Measurements from ENCODE around the gene SLC9A9.

SLC9A9 gene

GRCh38 chr3:143672396-143673165, 175.7 kb downstream of the SLC9A9 start:
- no peak for DNase-seq
- Histone ChIP-seq H3K4me1 (ENCODE audit: control extremely low read depth in 1 of 4, control insufficient read depth in 4 of 4, insufficient read depth in 4 of 4, low read length in 3 of 4) (peaks cover 0 to 3% (median under 1%) of the 10 kb centered on the region in 4 experiments), H3K4me3 (ENCODE audit: control insufficient read depth in 1 of 7, extremely low read depth in 1 of 7, insufficient read depth in 4 of 7, low read depth in 2 of 7, low read length in 6 of 7) (no peak overlapping the region), H3K27ac (ENCODE audit: insufficient read depth in 1 of 2, low read depth in 1 of 2, low read length in 2 of 2, poor library complexity in 1 of 2, severe bottlenecking in 2 of 2) (no peak overlapping the region), H3K36me3 (ENCODE audit: control insufficient read depth in 4 of 4, insufficient read depth in 4 of 4, low read length in 3 of 4) (no peaks in the 10 kb centered on the region), H3K27me3 (replicated peaks in 2 of 5; ENCODE audit: control insufficient read depth in 4 of 5, insufficient read depth in 5 of 5, low read length in 4 of 5) (no peaks in the 10 kb centered on the region), H3K9me3 (ENCODE audit: control extremely low read depth in 1 of 5, control insufficient read depth in 4 of 5, insufficient read depth in 2 of 5, low read depth in 1 of 5, low read length in 4 of 5) (no peaks in the 10 kb centered on the region)
- CTCF ChIA-PET, result no interaction called here
- POLR2A ChIA-PET, result no interaction called here
- 100% methylated on average over 2 of the region's 3 CpGs for WGBS (ENCODE audit: insufficient coverage)

- H3K27ac ChIP-seq (ENCODE audit: insufficient read depth in 1 of 2, low read depth in 1 of 2, low read length in 2 of 2, poor library complexity in 1 of 2, severe bottlenecking in 2 of 2), result no peak overlapping the region
- CTCF ChIA-PET, result no interaction called here
These were observed 176.6 kb downstream of the SLC9A9 start for GRCh38 chr3:143671626-143672025.

GRCh38 chr3:143668924-143669790, 179.1 kb downstream of the SLC9A9 start:
- ChIA-PET POLR2A (no interaction called here), CTCF (no interaction called here)
- no peaks in the 10 kb centered on the region for H3K36me3 ChIP-seq (ENCODE audit: control insufficient read depth in 4 of 4, insufficient read depth in 4 of 4, low read length in 3 of 4)
- H3K27ac ChIP-seq (ENCODE audit: insufficient read depth in 1 of 2, low read depth in 1 of 2, low read length in 2 of 2, poor library complexity in 1 of 2, severe bottlenecking in 2 of 2), result no peak overlapping the region
- H3K4me1 ChIP-seq (ENCODE audit: control extremely low read depth in 1 of 4, control insufficient read depth in 4 of 4, insufficient read depth in 4 of 4, low read length in 3 of 4), result peaks cover 0 to 2% (median under 1%) of the 10 kb centered on the region in 4 experiments
- no peaks in the 10 kb centered on the region for H3K27me3 ChIP-seq (replicated peaks in 2 of 5; ENCODE audit: control insufficient read depth in 4 of 5, insufficient read depth in 5 of 5, low read length in 4 of 5)
- no peak overlapping the region for H3K4me3 ChIP-seq (ENCODE audit: control insufficient read depth in 1 of 7, extremely low read depth in 1 of 7, insufficient read depth in 4 of 7, low read depth in 2 of 7, low read length in 6 of 7)
- peaks cover 0 to 1% (median 0%) of the 10 kb centered on the region in 5 experiments for H3K9me3 ChIP-seq (ENCODE audit: control extremely low read depth in 1 of 5, control insufficient read depth in 4 of 5, insufficient read depth in 2 of 5, low read depth in 1 of 5, low read length in 4 of 5)
- DNase-seq, result no peak
- WGBS (ENCODE audit: insufficient coverage), result 96% methylated on average over 4 of the region's 5 CpGs

More at GRCh38 chr3:143671626-143672025, 176.6 kb downstream of the SLC9A9 start:
- H3K36me3 ChIP-seq (ENCODE audit: control insufficient read depth in 4 of 4, insufficient read depth in 4 of 4, low read length in 3 of 4), result no peaks in the 10 kb centered on the region
- peaks cover 0 to 3% (median under 1%) of the 10 kb centered on the region in 4 experiments for H3K4me1 ChIP-seq (ENCODE audit: control extremely low read depth in 1 of 4, control insufficient read depth in 4 of 4, insufficient read depth in 4 of 4, low read length in 3 of 4)
- no peaks in the 10 kb centered on the region for H3K9me3 ChIP-seq (ENCODE audit: control extremely low read depth in 1 of 5, control insufficient read depth in 4 of 5, insufficient read depth in 2 of 5, low read depth in 1 of 5, low read length in 4 of 5)
- H3K27me3 ChIP-seq (replicated peaks in 2 of 5; ENCODE audit: control insufficient read depth in 4 of 5, insufficient read depth in 5 of 5, low read length in 4 of 5), result no peaks in the 10 kb centered on the region
- DNase-seq, result no peak
- H3K4me3 ChIP-seq (ENCODE audit: control insufficient read depth in 1 of 7, extremely low read depth in 1 of 7, insufficient read depth in 4 of 7, low read depth in 2 of 7, low read length in 6 of 7), result no peak overlapping the region
- WGBS (ENCODE audit: insufficient coverage), result 100% methylated on average over 1 of the region's 1 CpG
- POLR2A ChIA-PET, result interaction anchor here (0.7 kb wide), 1 partner anchor 8 kb away, joined by 3 read pairs; no protein-coding TSS in a partner anchor

GRCh38 chr3:143668385-143668784, 179.9 kb downstream of the SLC9A9 start:
- Histone ChIP-seq H3K27me3 (replicated peaks in 2 of 5; ENCODE audit: control insufficient read depth in 4 of 5, insufficient read depth in 5 of 5, low read length in 4 of 5) (no peaks in the 10 kb centered on the region), H3K4me3 (ENCODE audit: control insufficient read depth in 1 of 7, extremely low read depth in 1 of 7, insufficient read depth in 4 of 7, low read depth in 2 of 7, low read length in 6 of 7) (no peak overlapping the region), H3K36me3 (ENCODE audit: control insufficient read depth in 4 of 4, insufficient read depth in 4 of 4, low read length in 3 of 4) (no peaks in the 10 kb centered on the region), H3K4me1 (ENCODE audit: control extremely low read depth in 1 of 4, control insufficient read depth in 4 of 4, insufficient read depth in 4 of 4, low read length in 3 of 4) (no peaks in the 10 kb centered on the region), H3K27ac (ENCODE audit: insufficient read depth in 1 of 2, low read depth in 1 of 2, low read length in 2 of 2, poor library complexity in 1 of 2, severe bottlenecking in 2 of 2) (no peak overlapping the region), H3K9me3 (ENCODE audit: control extremely low read depth in 1 of 5, control insufficient read depth in 4 of 5, insufficient read depth in 2 of 5, low read depth in 1 of 5, low read length in 4 of 5) (peaks cover 0 to 2% (median 0%) of the 10 kb centered on the region in 5 experiments)
- ChIA-PET CTCF (no interaction called here), POLR2A (no interaction called here)
- 93% methylated on average over 1 of the region's 5 CpGs for WGBS (ENCODE audit: insufficient coverage)
- DNase-seq, result no peak

GRCh38 chr3:143661677-143662076, 186.6 kb downstream of the SLC9A9 start:
- ChIA-PET POLR2A (no interaction called here), CTCF (interaction anchor here (1.6 kb wide), 1 partner anchor 610 kb away, joined by 3 read pairs; no protein-coding TSS in a partner anchor)
- DNase-seq, result no peak
- no peak overlapping the region for H3K27ac ChIP-seq (ENCODE audit: insufficient read depth in 1 of 2, low read depth in 1 of 2, low read length in 2 of 2, poor library complexity in 1 of 2, severe bottlenecking in 2 of 2)
- no peak overlapping the region for H3K4me3 ChIP-seq (ENCODE audit: control insufficient read depth in 1 of 7, extremely low read depth in 1 of 7, insufficient read depth in 4 of 7, low read depth in 2 of 7, low read length in 6 of 7)
- WGBS (ENCODE audit: insufficient coverage), result 100% methylated on average over 3 of the region's 3 CpGs
- peaks cover 0 to 4% (median 0%) of the 10 kb centered on the region in 5 experiments for H3K9me3 ChIP-seq (ENCODE audit: control extremely low read depth in 1 of 5, control insufficient read depth in 4 of 5, insufficient read depth in 2 of 5, low read depth in 1 of 5, low read length in 4 of 5)
- H3K27me3 ChIP-seq (replicated peaks in 2 of 5; ENCODE audit: control insufficient read depth in 4 of 5, insufficient read depth in 5 of 5, low read length in 4 of 5), result no peaks in the 10 kb centered on the region
- H3K36me3 ChIP-seq (ENCODE audit: control insufficient read depth in 4 of 4, insufficient read depth in 4 of 4, low read length in 3 of 4), result no peaks in the 10 kb centered on the region
- H3K4me1 ChIP-seq (ENCODE audit: control extremely low read depth in 1 of 4, control insufficient read depth in 4 of 4, insufficient read depth in 4 of 4, low read length in 3 of 4), result no peaks in the 10 kb centered on the region

GRCh38 chr3:143658861-143659260, 189.4 kb downstream of the SLC9A9 start:
- Histone ChIP-seq H3K9me3 (ENCODE audit: control extremely low read depth in 1 of 5, control insufficient read depth in 4 of 5, insufficient read depth in 2 of 5, low read depth in 1 of 5, low read length in 4 of 5) (peaks cover 0 to 2% (median 0%) of the 10 kb centered on the region in 5 experiments), H3K4me1 (ENCODE audit: control extremely low read depth in 1 of 4, control insufficient read depth in 4 of 4, insufficient read depth in 4 of 4, low read length in 3 of 4) (no peaks in the 10 kb centered on the region), H3K27ac (ENCODE audit: insufficient read depth in 1 of 2, low read depth in 1 of 2, low read length in 2 of 2, poor library complexity in 1 of 2, severe bottlenecking in 2 of 2) (no peak overlapping the region), H3K27me3 (replicated peaks in 2 of 5; ENCODE audit: control insufficient read depth in 4 of 5, insufficient read depth in 5 of 5, low read length in 4 of 5) (peaks cover 0 to 3% (median 0%) of the 10 kb centered on the region in 5 experiments), H3K4me3 (ENCODE audit: control insufficient read depth in 1 of 7, extremely low read depth in 1 of 7, insufficient read depth in 4 of 7, low read depth in 2 of 7, low read length in 6 of 7) (no peak overlapping the region), H3K36me3 (ENCODE audit: control insufficient read depth in 4 of 4, insufficient read depth in 4 of 4, low read length in 3 of 4) (no peaks in the 10 kb centered on the region)
- 100% methylated on average over 1 of the region's 2 CpGs for WGBS (ENCODE audit: insufficient coverage)
- no peak for DNase-seq
- CTCF ChIA-PET, result no interaction called here
- POLR2A ChIA-PET, result no interaction called here

GRCh38 chr3:143658116-143658515, 190.2 kb downstream of the SLC9A9 start:
- Histone ChIP-seq H3K9me3 (ENCODE audit: control extremely low read depth in 1 of 5, control insufficient read depth in 4 of 5, insufficient read depth in 2 of 5, low read depth in 1 of 5, low read length in 4 of 5) (peaks cover 0 to 2% (median 0%) of the 10 kb centered on the region in 5 experiments), H3K27ac (ENCODE audit: insufficient read depth in 1 of 2, low read depth in 1 of 2, low read length in 2 of 2, poor library complexity in 1 of 2, severe bottlenecking in 2 of 2) (no peak overlapping the region), H3K4me1 (ENCODE audit: control extremely low read depth in 1 of 4, control insufficient read depth in 4 of 4, insufficient read depth in 4 of 4, low read length in 3 of 4) (no peaks in the 10 kb centered on the region), H3K27me3 (replicated peaks in 2 of 5; ENCODE audit: control insufficient read depth in 4 of 5, insufficient read depth in 5 of 5, low read length in 4 of 5) (peaks cover 0 to 3% (median 0%) of the 10 kb centered on the region in 5 experiments), H3K36me3 (ENCODE audit: control insufficient read depth in 4 of 4, insufficient read depth in 4 of 4, low read length in 3 of 4) (no peaks in the 10 kb centered on the region), H3K4me3 (ENCODE audit: control insufficient read depth in 1 of 7, extremely low read depth in 1 of 7, insufficient read depth in 4 of 7, low read depth in 2 of 7, low read length in 6 of 7) (no peak overlapping the region)
- POLR2A ChIA-PET, result no interaction called here
- no peak for DNase-seq
- WGBS (ENCODE audit: insufficient coverage), result no CpG with 5 or more reads among the region's 1 CpG
- CTCF ChIA-PET, result no interaction called here

All from common myeloid progenitor, CD34-positive (primary cell).